Neural cell (in vitro differentiated cells): ENCODE data around the gene OTOA.

Experiments
- EP300 ChIP-seq: fragments of 450-650 bp; conservative IDR thresholded peaks from 2 replicates; pipeline ENCODE4 v1.6.1; 2014; ENCODE audit warnings: antibody characterized with exemption, mild to moderate bottlenecking, moderate library complexity; ENCODE audit not compliant: poor library complexity, severe bottlenecking
- TF ChIP-seq, protein P1 (sequence below): fragments of 450-650 bp; IDR thresholded peaks from 2 replicates; pipeline ENCODE4 v1.5.1; 2014; ENCODE audit warnings: antibody characterized with exemption, mild to moderate bottlenecking, moderate library complexity; ENCODE audit not compliant: poor library complexity, severe bottlenecking
- TF ChIP-seq, protein P2 (sequence below): IDR thresholded peaks from 2 replicates; pipeline ENCODE4 v1.6.1; 2012; ENCODE audit warnings: borderline replicate concordance

DNA sequence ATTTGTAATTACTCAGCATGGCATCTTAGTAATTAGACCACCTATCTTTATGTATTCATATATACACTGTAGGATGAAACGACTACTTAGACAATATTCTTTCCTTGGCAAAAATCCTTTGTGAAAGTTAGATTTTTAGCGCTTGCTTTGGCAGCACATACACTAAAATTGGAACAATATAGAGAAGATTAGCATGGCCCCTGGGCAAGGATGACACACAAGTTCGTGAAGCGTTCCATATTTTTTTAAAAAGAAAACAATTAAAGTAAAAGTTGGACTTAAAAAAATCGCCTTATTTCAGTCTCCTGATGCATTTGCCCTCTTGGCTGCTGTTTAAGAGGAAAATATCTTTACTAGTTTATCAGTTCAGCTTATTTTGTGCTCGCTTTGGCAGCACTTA lies 21.9 kb upstream of the OTOA start:
- no peak for TF ChIP-seq EP300
- TF ChIP-seq, protein P1, sequence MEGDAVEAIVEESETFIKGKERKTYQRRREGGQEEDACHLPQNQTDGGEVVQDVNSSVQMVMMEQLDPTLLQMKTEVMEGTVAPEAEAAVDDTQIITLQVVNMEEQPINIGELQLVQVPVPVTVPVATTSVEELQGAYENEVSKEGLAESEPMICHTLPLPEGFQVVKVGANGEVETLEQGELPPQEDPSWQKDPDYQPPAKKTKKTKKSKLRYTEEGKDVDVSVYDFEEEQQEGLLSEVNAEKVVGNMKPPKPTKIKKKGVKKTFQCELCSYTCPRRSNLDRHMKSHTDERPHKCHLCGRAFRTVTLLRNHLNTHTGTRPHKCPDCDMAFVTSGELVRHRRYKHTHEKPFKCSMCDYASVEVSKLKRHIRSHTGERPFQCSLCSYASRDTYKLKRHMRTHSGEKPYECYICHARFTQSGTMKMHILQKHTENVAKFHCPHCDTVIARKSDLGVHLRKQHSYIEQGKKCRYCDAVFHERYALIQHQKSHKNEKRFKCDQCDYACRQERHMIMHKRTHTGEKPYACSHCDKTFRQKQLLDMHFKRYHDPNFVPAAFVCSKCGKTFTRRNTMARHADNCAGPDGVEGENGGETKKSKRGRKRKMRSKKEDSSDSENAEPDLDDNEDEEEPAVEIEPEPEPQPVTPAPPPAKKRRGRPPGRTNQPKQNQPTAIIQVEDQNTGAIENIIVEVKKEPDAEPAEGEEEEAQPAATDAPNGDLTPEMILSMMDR = no peak
- TF ChIP-seq, protein P2, sequence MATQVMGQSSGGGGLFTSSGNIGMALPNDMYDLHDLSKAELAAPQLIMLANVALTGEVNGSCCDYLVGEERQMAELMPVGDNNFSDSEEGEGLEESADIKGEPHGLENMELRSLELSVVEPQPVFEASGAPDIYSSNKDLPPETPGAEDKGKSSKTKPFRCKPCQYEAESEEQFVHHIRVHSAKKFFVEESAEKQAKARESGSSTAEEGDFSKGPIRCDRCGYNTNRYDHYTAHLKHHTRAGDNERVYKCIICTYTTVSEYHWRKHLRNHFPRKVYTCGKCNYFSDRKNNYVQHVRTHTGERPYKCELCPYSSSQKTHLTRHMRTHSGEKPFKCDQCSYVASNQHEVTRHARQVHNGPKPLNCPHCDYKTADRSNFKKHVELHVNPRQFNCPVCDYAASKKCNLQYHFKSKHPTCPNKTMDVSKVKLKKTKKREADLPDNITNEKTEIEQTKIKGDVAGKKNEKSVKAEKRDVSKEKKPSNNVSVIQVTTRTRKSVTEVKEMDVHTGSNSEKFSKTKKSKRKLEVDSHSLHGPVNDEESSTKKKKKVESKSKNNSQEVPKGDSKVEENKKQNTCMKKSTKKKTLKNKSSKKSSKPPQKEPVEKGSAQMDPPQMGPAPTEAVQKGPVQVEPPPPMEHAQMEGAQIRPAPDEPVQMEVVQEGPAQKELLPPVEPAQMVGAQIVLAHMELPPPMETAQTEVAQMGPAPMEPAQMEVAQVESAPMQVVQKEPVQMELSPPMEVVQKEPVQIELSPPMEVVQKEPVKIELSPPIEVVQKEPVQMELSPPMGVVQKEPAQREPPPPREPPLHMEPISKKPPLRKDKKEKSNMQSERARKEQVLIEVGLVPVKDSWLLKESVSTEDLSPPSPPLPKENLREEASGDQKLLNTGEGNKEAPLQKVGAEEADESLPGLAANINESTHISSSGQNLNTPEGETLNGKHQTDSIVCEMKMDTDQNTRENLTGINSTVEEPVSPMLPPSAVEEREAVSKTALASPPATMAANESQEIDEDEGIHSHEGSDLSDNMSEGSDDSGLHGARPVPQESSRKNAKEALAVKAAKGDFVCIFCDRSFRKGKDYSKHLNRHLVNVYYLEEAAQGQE = no peak
